Upper lobe of right lung (tissue), 1 donor: ENCODE measurements around the gene SLC5A6. TPM values are rescaled to one million over a fixed set of nuclear protein-coding genes. Genes with fewer than 3 reads are reported as not detected.

Experiments
- ATAC-seq: fragments of 200-7000 bp; cut with Tn5 transposase; one replicate; pipeline ENCODE4 v1.9.1; 2020; ENCODE audit warnings: mild to moderate bottlenecking, moderate library complexity
- DNase-seq: peaks from one replicate; pipeline ENCODE4 v3.0.0-alpha.2; 2020
- H3K27ac ChIP-seq: fragments of 200-600 bp; one replicate; pipeline ENCODE4 v1.8.0; 2022
- H3K27me3 ChIP-seq: fragments of 200-600 bp; one replicate; pipeline ENCODE4 v1.8.0; 2022; ENCODE audit warnings: mild to moderate bottlenecking
- H3K36me3 ChIP-seq: fragments of 200-600 bp; one replicate; pipeline ENCODE4 v1.8.0; 2022
- H3K4me1 ChIP-seq: fragments of 200-600 bp; one replicate; pipeline ENCODE4 v1.8.0; 2022
- H3K4me3 ChIP-seq: fragments of 200-600 bp; one replicate; pipeline ENCODE4 v1.8.0; 2022; ENCODE audit warnings: mild to moderate bottlenecking
- H3K9me3 ChIP-seq: fragments of 200-600 bp; one replicate; pipeline ENCODE4 v1.8.0; 2022
- CTCF ChIP-seq: fragments of 200-600 bp; IDR thresholded peaks from one replicate; pipeline ENCODE4 v1.8.0; 2022; ENCODE audit warnings: antibody characterized with exemption
- intact Hi-C: fragments of 100-400 bp; cut with DNase I; formaldehyde crosslinking; loops from one replicate; pipeline ENCODE4 v1.11.0; 2022
- total RNA-seq: library from RNA; stranded (reverse); fragmentation: NEBNext Ultra II Directional; extraction: Animal tissue kit (Norgen Biotek cat#: 25700); gene quantifications from one replicate; pipeline ENCODE4 v1.2.1, GENCODE V29; 2021
- donor health status: DM: no; HTN: yes; CAD: no; lungs with severe emphysema.

Gene SLC5A6
- total RNA-seq, 1 donor from 2014 or later: 24.5 TPM

- DNase-seq (peak; percentile 13), ATAC-seq (no peak)
- no peaks in the 10 kb centered on the region for H3K9me3 ChIP-seq
- peaks cover 64% of the 10 kb centered on the region for H3K36me3 ChIP-seq
- H3K27ac ChIP-seq: no peak overlapping the region
- no peak for TF ChIP-seq CTCF
- no peak overlapping the region for H3K4me3 ChIP-seq
- intact Hi-C loops: no loop called here
- H3K27me3 ChIP-seq: no peaks in the 10 kb centered on the region
- peaks cover 4% of the 10 kb centered on the region for H3K4me1 ChIP-seq
These were observed 10.3 kb upstream of the SLC5A6 start for GRCh38 chr2:27222407-27222806.

- ATAC-seq (no peak), DNase-seq (peak; percentile 35)
- TF ChIP-seq CTCF: no peak
- Histone ChIP-seq H3K27me3 (no peaks in the 10 kb centered on the region), H3K4me3 (no peak overlapping the region), H3K36me3 (peaks cover 51% of the 10 kb centered on the region), H3K4me1 (peaks cover 11% of the 10 kb centered on the region), H3K9me3 (no peaks in the 10 kb centered on the region), H3K27ac (no peak overlapping the region)
- intact Hi-C loops: no loop called here
These were observed 9.1 kb upstream of the SLC5A6 start for GRCh38 chr2:27221166-27221565.

DNA sequence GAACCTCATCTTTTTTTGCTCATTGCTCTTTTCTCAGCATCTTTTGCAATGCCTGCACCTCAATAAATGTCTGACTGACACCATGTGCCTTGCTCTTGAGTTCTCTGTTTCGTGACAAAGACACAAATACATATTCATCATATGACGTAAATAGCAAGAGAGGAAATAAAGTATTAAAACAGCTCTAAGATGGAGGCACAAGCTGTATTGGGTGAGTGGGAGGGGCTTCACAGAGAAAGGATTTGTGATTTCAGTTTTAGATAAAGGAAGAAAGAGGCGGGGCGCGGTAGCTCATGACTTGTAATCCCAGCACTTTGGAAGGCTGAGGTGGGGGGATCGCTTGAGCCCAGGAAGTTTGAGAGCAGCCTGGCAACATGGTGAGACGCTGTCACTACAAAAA, 8.0 kb upstream of the SLC5A6 start:
- Histone ChIP-seq H3K27ac (no peak overlapping the region), H3K9me3 (no peaks in the 10 kb centered on the region), H3K4me3 (no peak overlapping the region), H3K27me3 (no peaks in the 10 kb centered on the region), H3K36me3 (peaks cover 46% of the 10 kb centered on the region), H3K4me1 (peaks cover 11% of the 10 kb centered on the region)
- DNase-seq: peak; percentile 10
- no peak for ATAC-seq
- TF ChIP-seq CTCF: no peak
- intact Hi-C loops: no loop called here

DNA sequence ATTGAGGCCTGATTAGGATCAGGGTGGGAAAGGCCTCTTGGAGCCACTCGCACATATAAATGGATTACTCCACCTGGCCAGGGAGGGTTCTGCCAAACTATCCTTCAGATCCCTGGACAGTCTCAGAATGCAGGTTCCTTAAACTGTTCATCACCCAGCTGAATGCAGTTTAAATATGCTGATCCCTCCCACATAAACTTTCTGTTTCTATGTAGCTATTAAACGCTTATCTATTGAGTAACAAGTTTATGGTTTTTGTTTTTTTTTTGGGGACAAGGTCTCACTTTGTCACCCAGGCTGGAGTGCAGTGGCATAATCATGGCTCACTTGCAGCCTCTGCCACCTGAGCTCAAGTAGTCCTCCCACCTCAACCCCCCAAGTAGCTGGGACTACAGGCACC, 7.0 kb upstream of the SLC5A6 start:
- no peak for DNase-seq
- intact Hi-C loops: no loop called here
- H3K36me3 ChIP-seq: peaks cover 38% of the 10 kb centered on the region

GRCh38 chr2:27218614-27219013, 6.5 kb upstream of the SLC5A6 start:
- no peak for ATAC-seq
- H3K4me3 ChIP-seq: no peak overlapping the region
- no peak for DNase-seq
- intact Hi-C loops: no loop called here
- H3K9me3 ChIP-seq: no peaks in the 10 kb centered on the region
- no peak for TF ChIP-seq CTCF
- H3K4me1 ChIP-seq: peaks cover 11% of the 10 kb centered on the region
- no peaks in the 10 kb centered on the region for H3K27me3 ChIP-seq
- peaks cover 38% of the 10 kb centered on the region for H3K36me3 ChIP-seq
- no peak overlapping the region for H3K27ac ChIP-seq

More for the DNA sequence above, 7.0 kb upstream of the SLC5A6 start:
- H3K4me1 ChIP-seq: peaks cover 11% of the 10 kb centered on the region
- TF ChIP-seq CTCF: no peak
- no peak for ATAC-seq
- no peaks in the 10 kb centered on the region for H3K9me3 ChIP-seq
- no peaks in the 10 kb centered on the region for H3K27me3 ChIP-seq
- H3K27ac ChIP-seq: no peak overlapping the region
- no peak overlapping the region for H3K4me3 ChIP-seq
